ENCODE data around the gene CCRL2.
A peak's percentile ranks its signal among the peaks of the same experiment; 100 is the strongest.
"Not testable (repeated sequence)": the region's sequence is repeated elsewhere in the genome, so short reads cannot be mapped to it uniquely, and the experiment has no call there.

CCRL2 gene

DNA sequence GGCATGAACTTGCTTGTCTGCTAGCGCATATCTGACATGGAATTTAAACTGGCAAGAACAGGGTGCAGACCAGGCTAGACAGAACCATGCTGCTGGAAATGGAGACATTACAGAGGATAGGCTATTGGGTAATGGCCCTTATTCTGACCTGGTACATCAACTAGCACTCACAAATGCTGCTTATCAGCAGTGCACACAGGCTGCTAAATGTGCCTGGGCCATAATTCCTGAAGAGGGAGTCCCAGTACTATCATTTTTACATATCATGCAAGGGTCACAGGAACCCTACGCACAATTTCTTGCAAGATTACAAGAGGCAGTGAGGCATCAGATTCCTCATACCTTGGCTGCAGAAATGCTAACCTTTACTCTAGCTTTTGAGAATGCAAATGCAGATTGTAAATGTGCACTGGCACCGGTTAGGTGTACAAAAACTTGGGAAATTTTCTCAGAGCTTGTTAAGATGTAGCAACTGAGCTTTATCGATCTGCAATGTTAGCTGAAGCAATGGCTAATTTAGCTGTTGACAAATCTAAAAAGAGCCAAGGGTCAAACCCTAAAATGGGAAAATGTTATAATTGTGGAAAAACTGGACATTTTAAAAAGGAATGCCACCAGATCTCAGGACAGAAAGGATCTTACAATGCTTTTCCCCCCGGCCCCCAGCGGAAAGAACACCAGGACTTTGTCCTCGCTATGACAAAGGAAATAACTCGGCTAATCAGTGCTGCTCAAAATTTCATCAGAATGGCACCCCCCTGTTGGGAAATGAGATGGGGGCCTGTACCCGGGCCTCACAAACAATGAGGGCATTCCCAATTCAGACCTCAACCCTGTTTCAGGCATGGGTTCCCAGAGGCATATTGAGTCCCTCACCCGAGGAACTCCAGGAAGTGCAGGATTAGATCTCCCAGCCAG, 21.1 kb downstream of the CCRL2 start:
- H3K4me1 ChIP-seq, result 0 out of 2 replicates have a peak, but pooled peaks cover 9% of the 10 kb centered on the region
- no peak for TF ChIP-seq Cebpa-rat (IDR thresholded peaks at IDR 0.05)
- peaks cover 24% of the 10 kb centered on the region for H3K9me3 ChIP-seq
- no peaks in the 10 kb centered on the region for H3K27me3 ChIP-seq
- no peak overlapping the region for H3K4me2 ChIP-seq
- H3K4me3 ChIP-seq, result no peak overlapping the region
- no peaks in the 10 kb centered on the region for H3K36me3 ChIP-seq
- no peaks in the 10 kb centered on the region for H4K20me1 ChIP-seq
- H3K9ac ChIP-seq, result no peak overlapping the region
- no peak overlapping the region for H3K27ac ChIP-seq

DNA sequence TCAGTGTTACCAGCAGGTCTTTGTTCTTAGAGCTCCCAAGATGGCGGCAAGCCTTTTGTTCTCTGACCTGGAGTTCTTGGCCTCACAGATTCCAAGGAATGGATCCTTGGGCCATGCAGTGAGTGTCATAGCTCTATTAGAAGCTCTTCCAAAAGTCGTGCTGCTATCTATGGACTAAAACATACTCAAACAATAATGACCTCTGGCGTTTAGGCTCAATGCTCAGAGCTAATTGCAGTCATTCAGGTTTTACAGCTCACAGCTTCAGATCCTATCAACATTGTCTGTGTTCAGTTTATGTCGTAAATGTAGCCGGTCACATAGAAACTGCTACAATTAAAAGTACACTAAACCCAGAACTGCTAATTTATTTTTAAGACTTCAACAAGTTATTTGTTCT, 22.2 kb downstream of the CCRL2 start:
- TF ChIP-seq Cebpa-rat (IDR thresholded peaks at IDR 0.05), result no peak
- no peaks in the 10 kb centered on the region for H4K20me1 ChIP-seq
- H3K27ac ChIP-seq, result no peak overlapping the region
- H3K27me3 ChIP-seq, result no peaks in the 10 kb centered on the region
- H3K4me2 ChIP-seq, result no peak overlapping the region
- 0 out of 2 replicates have a peak, but pooled peaks cover 9% of the 10 kb centered on the region for H3K4me1 ChIP-seq
- H3K9ac ChIP-seq, result no peak overlapping the region
- H3K9me3 ChIP-seq, result peaks cover 27% of the 10 kb centered on the region
- H3K4me3 ChIP-seq, result no peak overlapping the region
- H3K36me3 ChIP-seq, result no peaks in the 10 kb centered on the region

DNA sequence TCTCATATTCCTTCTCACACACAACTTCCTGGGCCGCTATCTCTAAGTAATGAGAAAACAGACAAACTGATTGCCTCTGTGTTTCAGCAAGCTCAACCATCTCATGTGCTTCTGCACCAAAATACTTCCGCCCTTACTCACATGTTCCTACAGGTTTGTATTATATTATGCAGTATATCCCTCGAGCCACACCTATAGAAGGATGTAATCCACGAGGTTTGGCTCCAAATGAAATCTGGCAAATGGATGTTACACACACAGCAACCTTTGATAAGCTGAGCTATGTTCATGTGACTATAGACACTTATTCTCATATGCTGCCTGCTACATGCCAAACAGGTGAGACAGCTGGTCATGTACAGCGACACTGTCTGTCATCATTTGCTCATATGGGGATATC, 22.6 kb downstream of the CCRL2 start:
- Histone ChIP-seq H3K27ac (no peak overlapping the region), H3K4me2 (no peak overlapping the region), H3K4me3 (no peak overlapping the region), H3K9me3 (peaks cover 27% of the 10 kb centered on the region), H4K20me1 (no peaks in the 10 kb centered on the region), H3K27me3 (no peaks in the 10 kb centered on the region), H3K36me3 (no peaks in the 10 kb centered on the region), H3K9ac (no peak overlapping the region), H3K4me1 (0 out of 2 replicates have a peak, but pooled peaks cover 9% of the 10 kb centered on the region)
- no peak for TF ChIP-seq Cebpa-rat (IDR thresholded peaks at IDR 0.05)

DNA sequence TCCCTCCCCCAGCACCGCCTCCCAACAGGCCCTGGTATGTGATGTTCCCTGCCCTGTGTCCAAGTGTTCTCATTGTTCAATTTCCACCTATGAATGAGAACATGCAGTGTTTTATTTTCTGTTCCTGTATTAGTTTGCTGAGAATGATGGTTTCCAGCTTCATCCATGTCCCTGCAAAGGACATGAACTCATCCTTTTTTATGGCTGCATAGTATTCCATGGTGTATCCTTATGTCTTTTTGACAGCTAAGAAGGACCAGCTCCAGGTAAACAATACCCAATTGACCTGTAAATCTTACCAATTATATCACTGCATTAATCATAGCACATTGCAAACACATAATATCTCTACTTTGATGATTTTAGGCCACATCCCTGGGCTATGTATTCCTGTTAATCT, 23.8 kb downstream of the CCRL2 start:
- H3K4me1 ChIP-seq, H3K9ac ChIP-seq, H3K27me3 ChIP-seq, H3K4me2 ChIP-seq, H3K4me3 ChIP-seq, H3K27ac ChIP-seq, H3K36me3 ChIP-seq, H4K20me1 ChIP-seq: not testable (repeated sequence)
- H3K9me3 ChIP-seq, result peaks cover 27% of the 10 kb centered on the region

DNA sequence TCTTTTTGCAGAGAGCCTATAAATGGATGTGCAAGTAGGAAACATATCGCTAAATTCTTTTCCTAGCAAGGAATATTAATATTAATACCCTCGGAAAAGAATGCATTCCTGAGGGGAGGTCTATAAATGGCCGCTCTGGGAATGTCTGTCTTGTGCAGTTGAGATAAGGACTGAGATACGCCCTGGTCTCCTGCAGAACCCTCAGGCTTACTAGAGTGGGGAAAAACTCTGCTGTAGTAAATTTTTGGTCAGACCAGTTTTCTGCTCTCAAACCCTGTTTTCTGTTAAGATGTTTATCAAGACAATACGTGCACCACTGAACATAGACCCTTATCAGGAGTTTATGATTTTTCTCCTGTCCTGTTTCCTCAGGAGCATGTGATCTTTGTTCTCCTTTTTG, 24.8 kb downstream of the CCRL2 start:
- not testable (repeated sequence) for H3K4me2 ChIP-seq, H3K9ac ChIP-seq, H3K27me3 ChIP-seq, H3K4me3 ChIP-seq, H3K36me3 ChIP-seq, H4K20me1 ChIP-seq, H3K4me1 ChIP-seq, H3K27ac ChIP-seq
- peaks cover 27% of the 10 kb centered on the region for H3K9me3 ChIP-seq

DNA sequence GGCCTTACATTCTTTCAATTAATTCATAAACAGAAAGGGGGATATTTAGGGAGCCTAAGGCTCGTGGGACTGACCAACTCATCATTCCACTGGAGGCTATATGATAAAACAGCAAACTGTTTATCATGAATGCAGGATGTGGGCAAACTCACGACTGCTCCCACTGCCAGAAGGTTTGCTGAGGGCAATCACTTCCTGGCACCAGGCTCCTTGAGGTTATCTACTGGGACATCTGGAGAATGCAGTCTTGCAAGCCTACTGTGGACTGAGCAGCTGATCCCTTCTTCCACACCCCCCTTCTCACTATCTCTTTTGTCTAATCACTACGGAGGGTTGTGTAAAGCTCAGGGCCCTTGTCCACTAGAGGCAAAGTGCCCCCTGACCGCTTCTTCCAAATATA, 26.1 kb downstream of the CCRL2 start:
- not testable (repeated sequence) for H3K9ac ChIP-seq, H3K27me3 ChIP-seq, H4K20me1 ChIP-seq, H3K27ac ChIP-seq, H3K4me1 ChIP-seq, H3K4me3 ChIP-seq, H3K36me3 ChIP-seq, H3K4me2 ChIP-seq
- peaks cover 27% of the 10 kb centered on the region for H3K9me3 ChIP-seq

DNA sequence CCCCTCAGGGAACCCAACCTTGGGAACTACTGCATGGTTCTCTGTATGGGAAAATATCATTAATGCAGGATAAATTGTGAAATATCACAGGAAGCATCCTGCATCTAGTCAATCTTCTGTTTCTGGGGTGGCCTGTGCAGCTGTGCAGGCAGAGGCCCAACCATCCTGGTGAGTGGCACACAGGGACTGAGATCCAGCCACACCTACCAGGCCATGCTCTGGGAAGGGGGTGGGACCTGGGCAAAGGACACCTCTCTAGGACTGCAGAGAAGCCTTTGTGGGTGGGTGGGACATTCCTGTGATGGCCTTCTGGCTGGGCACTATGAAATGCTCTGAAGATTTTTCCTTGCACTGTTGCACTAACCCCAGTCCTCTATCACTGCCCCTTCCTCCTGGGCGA, 26.8 kb downstream of the CCRL2 start:
- Histone ChIP-seq H3K9me3 (peaks cover 27% of the 10 kb centered on the region), H3K4me1 (0 out of 2 replicates have a peak, but pooled peaks cover 4% of the 10 kb centered on the region), H3K9ac (no peak overlapping the region), H3K27ac (no peak overlapping the region), H3K27me3 (no peaks in the 10 kb centered on the region), H3K4me2 (no peak overlapping the region), H3K36me3 (no peaks in the 10 kb centered on the region), H3K4me3 (no peak overlapping the region), H4K20me1 (no peaks in the 10 kb centered on the region)
- TF ChIP-seq Cebpa-rat (IDR thresholded peaks at IDR 0.05), result no peak

DNA sequence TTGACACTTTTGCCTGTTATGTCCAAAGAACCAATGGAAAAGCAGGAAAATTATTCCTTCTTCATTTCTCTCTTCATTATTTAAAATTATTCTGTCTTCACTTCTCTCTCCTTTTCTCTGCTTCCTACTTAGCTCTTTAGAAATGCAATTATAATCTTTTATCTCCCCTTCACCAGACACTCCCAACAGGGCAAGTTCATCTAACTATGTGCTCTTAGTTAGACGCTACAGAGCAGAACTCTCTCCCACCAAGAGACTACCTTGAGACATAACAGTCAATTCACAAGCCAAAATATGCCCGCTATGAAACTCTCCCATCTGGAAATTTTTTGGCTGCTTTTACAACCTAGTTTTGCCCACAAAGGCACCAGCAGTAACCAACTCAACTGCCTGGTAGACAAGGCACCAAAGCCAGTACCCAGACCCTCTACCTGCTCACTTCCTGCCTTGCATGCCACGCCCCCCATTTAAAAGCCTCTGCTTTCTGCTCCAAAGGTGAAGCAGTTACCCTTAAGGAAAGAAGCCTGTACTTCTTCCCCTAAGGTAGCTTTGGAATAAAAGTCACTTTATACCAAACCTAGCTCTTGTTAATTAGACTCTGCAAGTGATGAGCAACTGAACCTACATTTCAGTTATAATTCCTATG, 28.1 kb downstream of the CCRL2 start:
- no peak overlapping the region for H3K4me2 ChIP-seq
- no peak for TF ChIP-seq Cebpa-rat (IDR thresholded peaks at IDR 0.05)
- H4K20me1 ChIP-seq, result no peaks in the 10 kb centered on the region
- H3K27ac ChIP-seq, result no peak overlapping the region
- H3K9me3 ChIP-seq, result peaks cover 27% of the 10 kb centered on the region
- H3K9ac ChIP-seq, result no peak overlapping the region
- H3K36me3 ChIP-seq, result no peaks in the 10 kb centered on the region
- no peak overlapping the region for H3K4me3 ChIP-seq
- peaks cover 8% of the 10 kb centered on the region for H3K4me1 ChIP-seq
- no peaks in the 10 kb centered on the region for H3K27me3 ChIP-seq

DNA sequence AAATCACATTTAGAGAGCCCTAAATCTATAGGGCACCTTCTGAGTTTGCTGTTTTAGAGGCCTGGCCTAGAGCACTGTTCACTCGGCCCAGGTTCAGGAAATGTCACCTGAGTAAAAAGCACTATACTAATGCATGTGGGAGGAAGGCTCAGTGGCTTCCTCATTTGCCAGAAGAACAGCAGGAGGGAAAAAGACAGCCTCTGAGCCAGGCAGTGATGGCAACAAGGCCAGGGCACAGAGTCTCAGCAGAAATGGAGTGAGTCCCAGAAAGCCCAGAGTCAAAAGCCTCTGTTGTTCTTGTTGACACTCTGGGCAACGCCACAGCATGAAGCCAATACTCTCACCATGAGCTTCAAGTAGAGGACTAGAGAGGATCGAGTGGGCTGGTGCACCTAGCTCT, 31.8 kb downstream of the CCRL2 start:
- no peaks in the 10 kb centered on the region for H4K20me1 ChIP-seq
- H3K4me2 ChIP-seq, result no peak overlapping the region
- no peaks in the 10 kb centered on the region for H3K36me3 ChIP-seq
- no peaks in the 10 kb centered on the region for H3K27me3 ChIP-seq
- no peak overlapping the region for H3K27ac ChIP-seq
- H3K9me3 ChIP-seq, result no peaks in the 10 kb centered on the region
- no peak overlapping the region for H3K9ac ChIP-seq
- TF ChIP-seq Cebpa-rat (IDR thresholded peaks at IDR 0.05), result no peak
- H3K4me3 ChIP-seq, result no peak overlapping the region
- H3K4me1 ChIP-seq, result peaks cover 19% of the 10 kb centered on the region

DNA sequence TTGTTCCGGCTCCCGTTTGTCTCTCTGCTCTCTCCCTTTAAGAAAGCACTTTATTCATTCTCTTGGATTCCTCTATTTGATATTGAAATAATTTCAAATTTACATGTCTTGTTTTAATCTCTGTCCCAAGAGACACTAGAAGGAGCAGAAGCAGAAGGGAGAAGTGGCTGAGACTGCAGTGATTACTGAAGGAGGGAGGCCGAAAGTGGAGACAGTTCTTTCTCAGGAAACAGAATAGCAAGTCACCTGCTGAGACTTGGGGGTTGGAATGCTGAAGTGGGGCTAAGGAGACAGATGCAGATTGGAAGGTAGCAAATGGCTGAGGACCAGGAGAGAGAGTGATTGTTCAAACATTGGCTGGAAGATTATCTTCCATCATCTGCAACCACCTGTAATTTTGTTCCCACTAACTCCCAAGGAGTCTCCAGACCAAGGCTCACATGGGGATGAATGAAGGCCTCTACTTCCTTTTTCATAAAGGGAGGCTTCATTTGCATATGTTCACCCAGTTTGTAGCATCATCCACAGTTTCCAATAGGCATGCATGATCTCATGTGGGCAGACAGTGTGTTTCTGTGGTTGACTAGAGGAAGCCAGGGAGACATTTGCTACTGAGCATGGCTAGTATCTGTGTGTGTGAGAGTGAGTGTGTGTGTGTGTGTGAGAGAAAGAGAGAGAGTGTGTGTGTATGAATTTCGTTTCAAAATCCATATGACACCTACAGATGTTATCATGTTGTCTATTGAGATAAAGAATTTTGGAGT, 33.7 kb downstream of the CCRL2 start:
- H3K4me3 ChIP-seq, result no peak overlapping the region
- H3K4me1 ChIP-seq, result peaks cover 19% of the 10 kb centered on the region
- no peaks in the 10 kb centered on the region for H3K27me3 ChIP-seq
- H3K36me3 ChIP-seq, result no peaks in the 10 kb centered on the region
- peak overlapping the region; percentile 42 for H3K4me2 ChIP-seq
- no peaks in the 10 kb centered on the region for H4K20me1 ChIP-seq
- H3K27ac ChIP-seq, result no peak overlapping the region
- H3K9ac ChIP-seq, result no peak overlapping the region
- no peak for TF ChIP-seq Cebpa-rat (IDR thresholded peaks at IDR 0.05)
- no peaks in the 10 kb centered on the region for H3K9me3 ChIP-seq

Measured in BLaER1 (cell line).